ENCODE results near the gene UBA1.

DNA sequence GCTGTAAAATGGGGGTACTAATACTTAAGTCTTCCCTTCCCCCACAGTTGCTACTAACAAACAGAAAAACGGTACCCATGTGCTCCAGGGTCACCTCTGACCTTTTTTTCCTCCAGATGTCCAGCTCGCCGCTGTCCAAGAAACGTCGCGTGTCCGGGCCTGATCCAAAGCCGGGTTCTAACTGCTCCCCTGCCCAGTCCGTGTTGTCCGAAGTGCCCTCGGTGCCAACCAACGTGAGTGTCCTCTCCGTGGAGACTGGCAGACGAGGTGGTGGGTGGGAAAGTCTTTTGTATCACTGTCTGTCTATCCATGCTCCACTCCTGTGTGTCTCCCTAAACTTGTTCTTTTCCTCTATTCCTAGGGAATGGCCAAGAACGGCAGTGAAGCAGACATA is 5.1 kb downstream of the UBA1 start:
- TF ChIP-seq POLR2A (IDR thresholded peaks at IDR 0.05; ENCODE audit: low read depth, low read length): no peak
- TF ChIP-seq, protein P1, sequence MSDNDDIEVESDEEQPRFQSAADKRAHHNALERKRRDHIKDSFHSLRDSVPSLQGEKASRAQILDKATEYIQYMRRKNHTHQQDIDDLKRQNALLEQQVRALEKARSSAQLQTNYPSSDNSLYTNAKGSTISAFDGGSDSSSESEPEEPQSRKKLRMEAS (IDR thresholded peaks at IDR 0.05; ENCODE audit: insufficient read depth, insufficient read length): no peak

Data from endothelial cell of umbilical vein (primary cell).